H1 (cell line): ENCODE data around the gene OSBPL6. TPM values are rescaled to one million over a fixed set of nuclear protein-coding genes. Genes with fewer than 3 reads are reported as not detected.
A peak's percentile ranks its signal among the peaks of the same experiment; 100 is the strongest.

Experiments used
- CTCF ChIA-PET: fragments of 300-600 bp; sonication (Branson Sonifier 250); formaldehyde crosslinking; loops from one replicate; lab custom pipeline; 2021; ENCODE audit not compliant: partially characterized antibody; lab: Charles Lee
- POLR2A ChIA-PET: fragments of 300-600 bp; sonication (Branson Sonifier 250); formaldehyde crosslinking; loops from one replicate; lab custom pipeline; 2021; ENCODE audit warnings: inconsistent platforms; ENCODE audit not compliant: partially characterized antibody; lab: Charles Lee
- DNase-seq, 2 experiments: peaks; one replicate each; pipeline versions ENCODE4 v3.0.0 to v3.0.0-alpha.2; 2010 to 2022; ENCODE audit warnings: low spot score in 2 of 2, low read depth in 1 of 2, mixed read lengths in 1 of 2
- FAIRE-seq: peaks from 2 replicates; lab custom pipeline; 2011; peaks lifted over from hg19 to GRCh38; lab: Jason Lieb, UNC
- H2AFZ ChIP-seq: 2 replicates; pipeline ENCODE4 v1.8.1; 2012; ENCODE audit warnings: low read length, inconsistent platforms
- H2AK5ac ChIP-seq: 2 replicates; pipeline ENCODE4 v1.6.1; 2013; ENCODE audit warnings: low read depth, low read length
- H2BK120ac ChIP-seq: replicated peaks from 2 replicates; pipeline ENCODE3; 2013; ENCODE audit warnings: low read depth, low read length, inconsistent platforms
- H2BK12ac ChIP-seq: 2 replicates; pipeline ENCODE4 v1.6.1; 2013; ENCODE audit warnings: low read depth, low read length
- H2BK15ac ChIP-seq: 2 replicates; pipeline ENCODE4 v1.6.1; 2013; ENCODE audit warnings: low read length
- H2BK20ac ChIP-seq: 2 replicates; pipeline ENCODE4 v1.6.1; 2013; ENCODE audit warnings: low read length
- H2BK5ac ChIP-seq: 2 replicates; pipeline ENCODE4 v1.6.1; 2013; ENCODE audit warnings: low read depth, low read length
- H3K14ac ChIP-seq: 2 replicates; pipeline ENCODE4 v1.6.1; 2013; ENCODE audit warnings: inconsistent platforms; ENCODE audit not compliant: insufficient read length
- H3K18ac ChIP-seq: 2 replicates; pipeline ENCODE4 v1.6.1; 2013; ENCODE audit warnings: low read length; ENCODE audit errors: extremely low read depth
- H3K23ac ChIP-seq: 2 replicates; pipeline ENCODE4 v1.6.1; 2013; ENCODE audit warnings: inconsistent platforms; ENCODE audit not compliant: insufficient read length
- H3K23me2 ChIP-seq: 2 replicates; pipeline ENCODE4 v1.6.1; 2013; ENCODE audit warnings: low read depth, low read length
- H3K27ac ChIP-seq: 2 replicates; pipeline ENCODE4 v1.6.1; 2011; ENCODE audit warnings: low read depth, low read length, inconsistent platforms
- H3K27me3 ChIP-seq, 4 experiments: replicated peaks in 1 of 4; 1 replicate in 1 of 4; 2 replicates in 3 of 4; pipeline versions ENCODE4 v1.6.1 to v1.8.1; 2011 to 2013; ENCODE audit warnings: low read length in 3 of 4, mild to moderate bottlenecking in 3 of 4, inconsistent platforms in 2 of 4, mixed read lengths in 2 of 4, moderate library complexity in 1 of 4; ENCODE audit not compliant: control insufficient read depth in 3 of 4, insufficient read depth in 3 of 4; ENCODE audit errors: extremely low read depth in 1 of 4
- H3K36me3 ChIP-seq, 4 experiments: 2 replicates each; pipeline versions ENCODE4 v1.6.1 to v1.8.1; 2011 to 2013; ENCODE audit warnings: mild to moderate bottlenecking in 4 of 4, low read length in 3 of 4, moderate library complexity in 2 of 4, control low read depth in 1 of 4, inconsistent platforms in 1 of 4; ENCODE audit not compliant: insufficient read depth in 4 of 4, control insufficient read depth in 2 of 4
- H3K4ac ChIP-seq: replicated peaks from 2 replicates; pipeline ENCODE3; 2013; ENCODE audit warnings: low read length, low read depth, mixed read lengths, inconsistent platforms; ENCODE audit not compliant: insufficient read length
- H3K4me1 ChIP-seq, 4 experiments: replicated peaks in 1 of 4; 1 replicate in 1 of 4; 2 replicates in 3 of 4; pipeline versions ENCODE4 v1.6.1 to v1.8.1; 2011 to 2013; ENCODE audit warnings: low read length in 3 of 4, inconsistent platforms in 2 of 4, mixed read lengths in 1 of 4; ENCODE audit not compliant: insufficient read depth in 4 of 4, control insufficient read depth in 3 of 4
- H3K4me2 ChIP-seq, 2 experiments: 2 replicates each; pipeline versions ENCODE4 v1.6.1 to v1.8.1; 2011 to 2013; ENCODE audit warnings: low read depth in 2 of 2, low read length in 2 of 2, control low read depth in 1 of 2, inconsistent platforms in 1 of 2, mild to moderate bottlenecking in 1 of 2; ENCODE audit not compliant: insufficient read depth in 1 of 2
- H3K4me3 ChIP-seq, 4 experiments: fragments of 200-600, 300-600 bp in 1 of 4; sonication (generic), shearing (Covaris generic), sonication (Bioruptor Twin) in 1 of 4; 2 replicates each; pipeline versions ENCODE4 v1.5.1 to v1.8.1; 2011 to 2016; ENCODE audit warnings: low read length in 4 of 4, low read depth in 3 of 4, control low read depth in 2 of 4, inconsistent platforms in 2 of 4, mild to moderate bottlenecking in 2 of 4, mixed read lengths in 1 of 4, moderate library complexity in 1 of 4; ENCODE audit not compliant: insufficient read depth in 2 of 4; ENCODE audit errors: extremely low read depth in 1 of 4
- H3K56ac ChIP-seq: replicated peaks from 2 replicates; pipeline ENCODE3; 2013; ENCODE audit warnings: low read depth, mild to moderate bottlenecking, mixed read lengths, low read length, inconsistent platforms; ENCODE audit not compliant: insufficient read length
- H3K79me1 ChIP-seq: 2 replicates; pipeline ENCODE4 v1.6.1; 2013; ENCODE audit warnings: low read depth, low read length, control low read depth
- H3K79me2 ChIP-seq, 2 experiments: 2 replicates each; pipeline versions ENCODE4 v1.6.1 to v1.8.1; 2012 to 2013; ENCODE audit warnings: low read length in 2 of 2, mild to moderate bottlenecking in 2 of 2, inconsistent platforms in 1 of 2; ENCODE audit not compliant: insufficient read depth in 2 of 2, control insufficient read depth in 1 of 2
- H3K9ac ChIP-seq, 4 experiments: replicated peaks in 1 of 4; 1 replicate in 1 of 4; 2 replicates in 3 of 4; pipeline versions ENCODE4 v1.6.1 to v1.8.1; 2011 to 2013; ENCODE audit warnings: low read depth in 3 of 4, low read length in 3 of 4, control low read depth in 2 of 4, mild to moderate bottlenecking in 2 of 4, moderate library complexity in 2 of 4, inconsistent platforms in 1 of 4; ENCODE audit errors: extremely low read depth in 1 of 4
- H3K9me3 ChIP-seq, 2 experiments: 2 replicates each; pipeline versions ENCODE4 v1.6.1 to v1.8.1; 2012 to 2013; ENCODE audit warnings: mild to moderate bottlenecking in 2 of 2, moderate library complexity in 2 of 2, control low read depth in 1 of 2, inconsistent platforms in 1 of 2, low read depth in 1 of 2, low read length in 1 of 2, mixed read lengths in 1 of 2; ENCODE audit not compliant: insufficient read depth in 2 of 2
- H4K20me1 ChIP-seq, 2 experiments: replicated peaks in 1 of 2; 2 replicates each; pipeline versions ENCODE3 to v1.8.1; 2011 to 2013; ENCODE audit warnings: inconsistent platforms in 2 of 2, low read length in 2 of 2, mild to moderate bottlenecking in 1 of 2; ENCODE audit not compliant: insufficient read depth in 2 of 2, control insufficient read depth in 1 of 2
- H4K5ac ChIP-seq: 2 replicates; pipeline ENCODE4 v1.6.1; 2013; ENCODE audit warnings: low read length, low read depth, mixed read lengths, inconsistent platforms; ENCODE audit not compliant: insufficient read length
- H4K8ac ChIP-seq: 2 replicates; pipeline ENCODE4 v1.8.0; 2013; ENCODE audit warnings: mild to moderate bottlenecking, moderate library complexity, low read length, inconsistent platforms; ENCODE audit not compliant: insufficient read depth; ENCODE audit errors: extremely low read depth
- H4K91ac ChIP-seq: replicated peaks from 2 replicates; pipeline ENCODE3; 2013; ENCODE audit warnings: low read length, mixed read lengths, inconsistent platforms; ENCODE audit not compliant: insufficient read length
- BCL11A ChIP-seq, 2 experiments: IDR thresholded peaks; one replicate each; pipeline ENCODE4 v1.6.1; 2011; ENCODE audit warnings: low read depth in 2 of 2, low read length in 2 of 2, mild to moderate bottlenecking in 2 of 2
- CHD2 ChIP-seq: IDR thresholded peaks from 2 replicates; pipeline ENCODE4 v1.6.1; 2012; ENCODE audit warnings: low read length, improper control_type of control experiment
- FOSL1 ChIP-seq: IDR thresholded peaks from 2 replicates; pipeline ENCODE4 v1.6.1; 2011; ENCODE audit warnings: mild to moderate bottlenecking, low read depth, low read length, moderate library complexity; ENCODE audit not compliant: insufficient read depth
- GTF2F1 ChIP-seq: IDR thresholded peaks from 2 replicates; pipeline ENCODE4 v1.6.1; 2012; ENCODE audit warnings: low read depth, low read length, improper control_type of control experiment, borderline replicate concordance
- KDM4A ChIP-seq: IDR thresholded peaks from one replicate; pipeline ENCODE4 v1.7.1; 2012; ENCODE audit warnings: low read depth, mild to moderate bottlenecking, moderate library complexity, low read length, inconsistent platforms; ENCODE audit not compliant: severe bottlenecking
- KDM5A ChIP-seq: fragments of 200-600 bp; IDR thresholded peaks from 2 replicates; pipeline ENCODE4 v1.7.1; 2012; ENCODE audit warnings: mild to moderate bottlenecking, low read length, inconsistent platforms, mixed read lengths
- SIRT6 ChIP-seq: IDR thresholded peaks from one replicate; pipeline ENCODE4 v1.7.1; 2012; ENCODE audit warnings: low read length, inconsistent platforms
- SRF ChIP-seq: IDR thresholded peaks from 2 replicates; pipeline ENCODE4 v1.6.1; 2011; ENCODE audit warnings: mild to moderate bottlenecking, low read depth, low read length, moderate library complexity
- WGBS, 2 experiments: shearing (Covaris generic) in 1 of 2; methylation state at CpG; one replicate each; pipeline versions ENCODE4 v1.1.6 to v1.1.7; 2013 to 2015; ENCODE audit warnings: low lambda C conversion rate in 2 of 2, mixed read lengths in 2 of 2, inconsistent platforms in 1 of 2, low coverage in 1 of 2, missing lambda C conversion rate in 1 of 2; ENCODE audit not compliant: insufficient replicate concordance in 2 of 2, insufficient coverage in 1 of 2, insufficient read length in 1 of 2; ENCODE audit errors: extremely low coverage in 1 of 2, missing lambda C conversion rate in 1 of 2; 5-methylcytosine and 5-hydroxymethylcytosine counted together
- polyA plus RNA-seq, 7 experiments: library from polyadenylated mRNA; depleted of rRNA in 3 of 7; stranded (reverse) in 5 of 7; unstranded in 2 of 7; fragments of >200 nt in 5 of 7; fragments of 200-250 nt in 2 of 7; gene quantifications; 1 replicate in 5 of 7; 2 replicates in 1 of 7; 4 replicates in 1 of 7; pipeline versions ENCODE4 v1.2.1 to v1.2.3, GENCODE V29; 2011 to 2013; ENCODE audit warnings: missing spikeins in 2 of 7, mixed read lengths in 2 of 7
- total RNA-seq: library from RNA; stranded (reverse); fragmentation: NEBNext Ultra II Directional; extraction: Animal tissue kit (Norgen Biotek cat#: 25700); gene quantifications from 2 replicates; pipeline ENCODE4 v1.2.1, GENCODE V29; 2021
- TF ChIP-seq, protein P1 (sequence below): IDR thresholded peaks from 2 replicates; pipeline ENCODE4 v1.6.1; 2012; ENCODE audit warnings: low read length, inconsistent platforms

The OSBPL6 gene
- total and polyA plus RNA-seq, 2 of the 8 experiments (the other 6 are each of a cell fraction or from before 2014, with no cell fraction given): 1.7 to 5.6 TPM

DNA sequence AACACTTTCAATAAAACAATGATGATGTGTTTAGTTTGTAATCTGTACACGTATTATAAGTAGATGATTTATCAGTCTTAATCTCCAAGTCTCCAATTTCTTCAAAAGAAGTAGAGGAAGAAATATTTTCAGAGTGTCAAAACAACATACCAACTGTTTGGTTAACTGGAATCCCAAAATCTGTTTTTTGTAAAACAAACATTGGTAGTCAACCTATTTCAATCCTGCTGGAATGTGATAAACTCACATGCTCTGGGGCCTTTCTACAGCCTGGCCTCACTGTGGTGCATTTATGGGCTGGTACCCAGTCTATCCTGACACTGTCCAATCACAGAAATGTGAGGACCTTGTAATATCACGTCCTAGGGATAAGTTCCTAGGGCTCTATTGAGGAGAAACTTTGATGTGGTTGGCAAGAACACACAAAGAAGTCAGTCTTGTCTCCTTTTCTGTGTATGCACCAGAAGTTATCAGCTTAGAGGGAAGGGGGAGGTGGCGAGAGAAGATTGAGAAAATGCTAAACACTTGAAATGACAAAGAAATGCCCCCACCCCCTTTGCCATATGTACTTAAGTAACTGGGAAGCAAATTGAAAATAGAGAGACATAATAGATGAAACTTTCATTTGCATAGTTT, 209.5 kb downstream of the OSBPL6 start:
- no peaks in the 10 kb centered on the region for H3K79me2 ChIP-seq
- H3K79me1 ChIP-seq: no peaks in the 10 kb centered on the region
- 73% methylated on average over 3 of the region's 3 CpGs; no CpG with 5 or more reads in 1 of the 2 experiments for WGBS, 2 experiments
- TF ChIP-seq, protein P1, sequence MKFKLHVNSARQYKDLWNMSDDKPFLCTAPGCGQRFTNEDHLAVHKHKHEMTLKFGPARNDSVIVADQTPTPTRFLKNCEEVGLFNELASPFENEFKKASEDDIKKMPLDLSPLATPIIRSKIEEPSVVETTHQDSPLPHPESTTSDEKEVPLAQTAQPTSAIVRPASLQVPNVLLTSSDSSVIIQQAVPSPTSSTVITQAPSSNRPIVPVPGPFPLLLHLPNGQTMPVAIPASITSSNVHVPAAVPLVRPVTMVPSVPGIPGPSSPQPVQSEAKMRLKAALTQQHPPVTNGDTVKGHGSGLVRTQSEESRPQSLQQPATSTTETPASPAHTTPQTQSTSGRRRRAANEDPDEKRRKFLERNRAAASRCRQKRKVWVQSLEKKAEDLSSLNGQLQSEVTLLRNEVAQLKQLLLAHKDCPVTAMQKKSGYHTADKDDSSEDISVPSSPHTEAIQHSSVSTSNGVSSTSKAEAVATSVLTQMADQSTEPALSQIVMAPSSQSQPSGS: no peak
- no peak for TF ChIP-seq FOSL1
- TF ChIP-seq SIRT6: no peak
- no peak for TF ChIP-seq CHD2
- TF ChIP-seq KDM5A: no peak
- TF ChIP-seq BCL11A (IDR thresholded peaks at IDR 0.05; ENCODE audit: low read depth in 2 of 2, low read length in 2 of 2): no peak
- TF ChIP-seq KDM4A: no peak
- TF ChIP-seq GTF2F1: no peak
- TF ChIP-seq SRF: no peak
- TF ChIP-seq, all 59 proteins: peak for 0
- Histone ChIP-seq H4K8ac (no peak overlapping the region), H3K36me3 (no peaks in the 10 kb centered on the region), H3K23ac (no peak overlapping the region), H3K56ac (no peak overlapping the region), H2BK20ac (no peak overlapping the region), H2BK15ac (no peak overlapping the region), H3K9ac (no peak overlapping the region), H3K23me2 (no peaks in the 10 kb centered on the region), H2AFZ (peak overlapping the region; percentile 67; the same call in 1 of the 2 replicates), H2AK5ac (no peak overlapping the region), H3K4me2 (no peak overlapping the region), H4K91ac (no peak overlapping the region), H3K9me3 (no peaks in the 10 kb centered on the region), H3K27me3 (no peaks in the 10 kb centered on the region), H2BK12ac (no peak overlapping the region), H2BK5ac (no peak overlapping the region), H3K18ac (no peak overlapping the region), H3K27ac (no peak overlapping the region), H3K4ac (no peak overlapping the region), H3K4me3 (no peak overlapping the region), H3K4me1 (no peaks in the 10 kb centered on the region), H4K20me1 (no peaks in the 10 kb centered on the region), H3K14ac (no peak overlapping the region), H4K5ac (no peak overlapping the region), H2BK120ac (no peak overlapping the region)
- CTCF ChIA-PET: interaction anchor here (3.7 to 6.3 kb wide), 2 partner anchors 7 to 11 kb away, joined by 50 to 64 read pairs; no protein-coding TSS in a partner anchor
- POLR2A ChIA-PET: interaction anchor here (2.9 to 3.5 kb wide), 2 partner anchors 10 to 48 kb away, joined by 8 to 15 read pairs; partner anchors contain the start of genes PJVK and PRKRA
- DNase-seq: no peak
- FAIRE-seq: no peak
